HepG2 (cell line): ENCODE data around the gene QKI. TPM values are rescaled to one million over a fixed set of nuclear protein-coding genes. Genes with fewer than 3 reads are reported as not detected.
A peak's percentile ranks its signal among the peaks of the same experiment; 100 is the strongest.

Experiments
- CBX1 ChIP-seq: IDR thresholded peaks from one replicate; pipeline ENCODE4 v1.6.1; 2016; ENCODE audit warnings: antibody characterized with exemption, low read depth
- CEBPG ChIP-seq: IDR thresholded peaks from 2 replicates; pipeline ENCODE4 v1.6.1; 2016
- HIVEP1 ChIP-seq: sonication (generic); formaldehyde crosslinking; IDR thresholded peaks from 2 replicates; pipeline ENCODE4 v1.4.0; 2020; ENCODE audit warnings: mild to moderate bottlenecking, missing genetic modification reagents
- KDM5B ChIP-seq: sonication (generic); formaldehyde crosslinking; IDR thresholded peaks from 2 replicates; pipeline ENCODE4 v1.4.0; 2020; ENCODE audit warnings: missing genetic modification reagents, mild to moderate bottlenecking, borderline replicate concordance
- NFE2 ChIP-seq: sonication (generic); formaldehyde crosslinking; IDR thresholded peaks from 2 replicates; pipeline ENCODE4 v1.4.0; 2020; ENCODE audit warnings: missing genetic modification reagents
- REL ChIP-seq: sonication (generic); formaldehyde crosslinking; conservative IDR thresholded peaks from 2 replicates; pipeline ENCODE4 v1.8.0; 2022; ENCODE audit warnings: mild to moderate bottlenecking, missing genetic modification reagents, moderate library complexity
- RFX5 ChIP-seq: IDR thresholded peaks from 2 replicates; pipeline ENCODE4 v1.6.1; 2011; ENCODE audit warnings: low read depth, low read length, improper control_type of control experiment
- SNAPC2 ChIP-seq: sonication (generic); formaldehyde crosslinking; IDR thresholded peaks from 2 replicates; pipeline ENCODE4 v1.8.1; 2022; ENCODE audit warnings: mild to moderate bottlenecking, missing genetic modification reagents
- ZFP36 ChIP-seq: fragments of 150-350 bp; IDR thresholded peaks from 2 replicates; pipeline ENCODE4 v1.6.1; 2018; ENCODE audit warnings: borderline replicate concordance, low read length, low read depth; ENCODE audit not compliant: partially characterized antibody
- ZFP82 ChIP-seq: sonication (generic); formaldehyde crosslinking; IDR thresholded peaks from 2 replicates; pipeline ENCODE4 v1.5.1; 2020; ENCODE audit warnings: mild to moderate bottlenecking, missing genetic modification reagents, borderline replicate concordance
- ZNF451 ChIP-seq: sonication (generic); formaldehyde crosslinking; IDR thresholded peaks from 2 replicates; pipeline ENCODE4 v1.5.0; 2020; ENCODE audit warnings: mild to moderate bottlenecking, missing genetic modification reagents
- ZNF703 ChIP-seq: sonication (generic); formaldehyde crosslinking; IDR thresholded peaks from 2 replicates; pipeline ENCODE4 v1.5.1; 2020; ENCODE audit warnings: missing genetic modification reagents, mild to moderate bottlenecking, moderate library complexity, borderline replicate concordance
- polyA plus RNA-seq, 8 experiments: library from polyadenylated mRNA; depleted of rRNA in 3 of 8; stranded (reverse) in 7 of 8; unstranded in 1 of 8; fragments of >200 nt; fragmentation: Illumina TruSeq in 4 of 8; extraction: Trizol in 4 of 8; gene quantifications; 2 replicates each; pipeline versions ENCODE4 v1.2.1 to v1.2.3, GENCODE V29; 2011 to 2016; ENCODE audit warnings: low read depth in 4 of 8, missing spikeins in 1 of 8, mixed read lengths in 1 of 8; ENCODE audit not compliant: insufficient read depth in 1 of 8
- total RNA-seq, 5 experiments: library from RNA; depleted of rRNA; stranded (reverse); fragments of >200 nt; fragmentation: Illumina TruSeq; extraction: Trizol; gene quantifications; 2 replicates each; pipeline ENCODE4 v1.2.3, GENCODE V29; 2016; ENCODE audit warnings: low read depth in 1 of 5
- TF ChIP-seq, protein P1 (sequence below): sonication (generic); formaldehyde crosslinking; IDR thresholded peaks from 2 replicates; pipeline ENCODE4 v1.5.1; 2020; ENCODE audit warnings: mild to moderate bottlenecking, moderate library complexity, missing genetic modification reagents
- TF ChIP-seq, protein P2 (sequence below): sonication (generic); formaldehyde crosslinking; IDR thresholded peaks from 2 replicates; pipeline ENCODE4 v1.4.0; 2020; ENCODE audit warnings: missing genetic modification reagents
- TF ChIP-seq, protein P3 (sequence below): sonication (generic); formaldehyde crosslinking; IDR thresholded peaks from 2 replicates; pipeline ENCODE4 v1.9.0; 2021; ENCODE audit warnings: missing genetic modification reagents, borderline replicate concordance
- TF ChIP-seq, protein P4 (sequence below): sonication (generic); formaldehyde crosslinking; IDR thresholded peaks from 2 replicates; pipeline ENCODE4 v1.4.0; 2020; ENCODE audit warnings: missing genetic modification reagents
- TF ChIP-seq, protein P5 (sequence below): sonication (generic); formaldehyde crosslinking; IDR thresholded peaks from 2 replicates; pipeline ENCODE4 v1.5.1; 2020; ENCODE audit warnings: mild to moderate bottlenecking, missing genetic modification reagents, moderate library complexity
- TF ChIP-seq, protein P6 (sequence below): fragments of 450-650 bp; IDR thresholded peaks from 2 replicates; pipeline ENCODE4 v1.6.1; 2016

Gene QKI
- total and polyA plus RNA-seq, 2 of the 13 experiments (the other 11 are each of a cell fraction or from before 2014, with no cell fraction given) = 136 to 137 TPM

DNA sequence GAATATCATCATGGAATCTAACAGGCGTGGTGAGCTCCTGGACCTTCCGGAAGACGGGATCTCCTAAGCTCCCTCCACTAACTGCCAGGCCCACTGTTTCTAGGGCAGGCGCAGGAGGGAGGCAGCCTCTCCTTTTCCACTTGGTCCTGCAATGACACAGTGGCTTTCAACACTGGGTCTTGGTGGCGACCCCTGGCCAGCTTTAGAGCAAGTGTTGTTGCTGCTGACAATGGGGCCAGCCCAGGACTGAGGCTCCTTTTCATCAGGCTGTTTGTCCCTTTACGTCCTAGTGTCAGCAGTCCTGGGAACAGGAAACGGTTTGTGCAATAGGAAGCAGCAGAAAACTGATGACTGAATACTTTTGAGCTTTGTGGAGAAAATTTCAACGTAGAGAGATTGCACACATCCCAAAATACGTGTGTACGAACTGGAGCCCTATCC lies 9.7 kb upstream of the QKI start (continued):
- TF ChIP-seq, protein P1, sequence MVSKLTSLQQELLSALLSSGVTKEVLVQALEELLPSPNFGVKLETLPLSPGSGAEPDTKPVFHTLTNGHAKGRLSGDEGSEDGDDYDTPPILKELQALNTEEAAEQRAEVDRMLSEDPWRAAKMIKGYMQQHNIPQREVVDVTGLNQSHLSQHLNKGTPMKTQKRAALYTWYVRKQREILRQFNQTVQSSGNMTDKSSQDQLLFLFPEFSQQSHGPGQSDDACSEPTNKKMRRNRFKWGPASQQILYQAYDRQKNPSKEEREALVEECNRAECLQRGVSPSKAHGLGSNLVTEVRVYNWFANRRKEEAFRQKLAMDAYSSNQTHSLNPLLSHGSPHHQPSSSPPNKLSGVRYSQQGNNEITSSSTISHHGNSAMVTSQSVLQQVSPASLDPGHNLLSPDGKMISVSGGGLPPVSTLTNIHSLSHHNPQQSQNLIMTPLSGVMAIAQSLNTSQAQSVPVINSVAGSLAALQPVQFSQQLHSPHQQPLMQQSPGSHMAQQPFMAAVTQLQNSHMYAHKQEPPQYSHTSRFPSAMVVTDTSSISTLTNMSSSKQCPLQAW (CRISPR knock-in tag) = peak; percentile 59
- TF ChIP-seq SNAPC2 (CRISPR knock-in tag) (no peak), ZFP82 (CRISPR knock-in tag) (no peak), KDM5B (CRISPR knock-in tag) (0 out of 2 replicates have a peak, but pooled peaks have one; percentile 28), REL (CRISPR knock-in tag) (no peak), NFE2 (no peak), HIVEP1 (CRISPR knock-in tag) (no peak), CEBPG (CRISPR knock-in tag) (peak; percentile 75), CBX1 (no peak), ZNF703 (CRISPR knock-in tag) (no peak), ZNF451 (no peak; the same call in 1 of the 2 replicates), RFX5 (no peak), ZFP36 (no peak)
- TF ChIP-seq, protein P2, sequence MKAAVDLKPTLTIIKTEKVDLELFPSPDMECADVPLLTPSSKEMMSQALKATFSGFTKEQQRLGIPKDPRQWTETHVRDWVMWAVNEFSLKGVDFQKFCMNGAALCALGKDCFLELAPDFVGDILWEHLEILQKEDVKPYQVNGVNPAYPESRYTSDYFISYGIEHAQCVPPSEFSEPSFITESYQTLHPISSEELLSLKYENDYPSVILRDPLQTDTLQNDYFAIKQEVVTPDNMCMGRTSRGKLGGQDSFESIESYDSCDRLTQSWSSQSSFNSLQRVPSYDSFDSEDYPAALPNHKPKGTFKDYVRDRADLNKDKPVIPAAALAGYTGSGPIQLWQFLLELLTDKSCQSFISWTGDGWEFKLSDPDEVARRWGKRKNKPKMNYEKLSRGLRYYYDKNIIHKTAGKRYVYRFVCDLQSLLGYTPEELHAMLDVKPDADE = no peak
- TF ChIP-seq, protein P3, sequence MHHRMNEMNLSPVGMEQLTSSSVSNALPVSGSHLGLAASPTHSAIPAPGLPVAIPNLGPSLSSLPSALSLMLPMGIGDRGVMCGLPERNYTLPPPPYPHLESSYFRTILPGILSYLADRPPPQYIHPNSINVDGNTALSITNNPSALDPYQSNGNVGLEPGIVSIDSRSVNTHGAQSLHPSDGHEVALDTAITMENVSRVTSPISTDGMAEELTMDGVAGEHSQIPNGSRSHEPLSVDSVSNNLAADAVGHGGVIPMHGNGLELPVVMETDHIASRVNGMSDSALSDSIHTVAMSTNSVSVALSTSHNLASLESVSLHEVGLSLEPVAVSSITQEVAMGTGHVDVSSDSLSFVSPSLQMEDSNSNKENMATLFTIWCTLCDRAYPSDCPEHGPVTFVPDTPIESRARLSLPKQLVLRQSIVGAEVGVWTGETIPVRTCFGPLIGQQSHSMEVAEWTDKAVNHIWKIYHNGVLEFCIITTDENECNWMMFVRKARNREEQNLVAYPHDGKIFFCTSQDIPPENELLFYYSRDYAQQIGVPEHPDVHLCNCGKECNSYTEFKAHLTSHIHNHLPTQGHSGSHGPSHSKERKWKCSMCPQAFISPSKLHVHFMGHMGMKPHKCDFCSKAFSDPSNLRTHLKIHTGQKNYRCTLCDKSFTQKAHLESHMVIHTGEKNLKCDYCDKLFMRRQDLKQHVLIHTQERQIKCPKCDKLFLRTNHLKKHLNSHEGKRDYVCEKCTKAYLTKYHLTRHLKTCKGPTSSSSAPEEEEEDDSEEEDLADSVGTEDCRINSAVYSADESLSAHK (CRISPR knock-in tag) = no peak
- TF ChIP-seq, protein P4, sequence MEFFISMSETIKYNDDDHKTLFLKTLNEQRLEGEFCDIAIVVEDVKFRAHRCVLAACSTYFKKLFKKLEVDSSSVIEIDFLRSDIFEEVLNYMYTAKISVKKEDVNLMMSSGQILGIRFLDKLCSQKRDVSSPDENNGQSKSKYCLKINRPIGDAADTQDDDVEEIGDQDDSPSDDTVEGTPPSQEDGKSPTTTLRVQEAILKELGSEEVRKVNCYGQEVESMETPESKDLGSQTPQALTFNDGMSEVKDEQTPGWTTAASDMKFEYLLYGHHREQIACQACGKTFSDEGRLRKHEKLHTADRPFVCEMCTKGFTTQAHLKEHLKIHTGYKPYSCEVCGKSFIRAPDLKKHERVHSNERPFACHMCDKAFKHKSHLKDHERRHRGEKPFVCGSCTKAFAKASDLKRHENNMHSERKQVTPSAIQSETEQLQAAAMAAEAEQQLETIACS = peak; percentile 9; the same call in 1 of the 2 replicates
- TF ChIP-seq, protein P5, sequence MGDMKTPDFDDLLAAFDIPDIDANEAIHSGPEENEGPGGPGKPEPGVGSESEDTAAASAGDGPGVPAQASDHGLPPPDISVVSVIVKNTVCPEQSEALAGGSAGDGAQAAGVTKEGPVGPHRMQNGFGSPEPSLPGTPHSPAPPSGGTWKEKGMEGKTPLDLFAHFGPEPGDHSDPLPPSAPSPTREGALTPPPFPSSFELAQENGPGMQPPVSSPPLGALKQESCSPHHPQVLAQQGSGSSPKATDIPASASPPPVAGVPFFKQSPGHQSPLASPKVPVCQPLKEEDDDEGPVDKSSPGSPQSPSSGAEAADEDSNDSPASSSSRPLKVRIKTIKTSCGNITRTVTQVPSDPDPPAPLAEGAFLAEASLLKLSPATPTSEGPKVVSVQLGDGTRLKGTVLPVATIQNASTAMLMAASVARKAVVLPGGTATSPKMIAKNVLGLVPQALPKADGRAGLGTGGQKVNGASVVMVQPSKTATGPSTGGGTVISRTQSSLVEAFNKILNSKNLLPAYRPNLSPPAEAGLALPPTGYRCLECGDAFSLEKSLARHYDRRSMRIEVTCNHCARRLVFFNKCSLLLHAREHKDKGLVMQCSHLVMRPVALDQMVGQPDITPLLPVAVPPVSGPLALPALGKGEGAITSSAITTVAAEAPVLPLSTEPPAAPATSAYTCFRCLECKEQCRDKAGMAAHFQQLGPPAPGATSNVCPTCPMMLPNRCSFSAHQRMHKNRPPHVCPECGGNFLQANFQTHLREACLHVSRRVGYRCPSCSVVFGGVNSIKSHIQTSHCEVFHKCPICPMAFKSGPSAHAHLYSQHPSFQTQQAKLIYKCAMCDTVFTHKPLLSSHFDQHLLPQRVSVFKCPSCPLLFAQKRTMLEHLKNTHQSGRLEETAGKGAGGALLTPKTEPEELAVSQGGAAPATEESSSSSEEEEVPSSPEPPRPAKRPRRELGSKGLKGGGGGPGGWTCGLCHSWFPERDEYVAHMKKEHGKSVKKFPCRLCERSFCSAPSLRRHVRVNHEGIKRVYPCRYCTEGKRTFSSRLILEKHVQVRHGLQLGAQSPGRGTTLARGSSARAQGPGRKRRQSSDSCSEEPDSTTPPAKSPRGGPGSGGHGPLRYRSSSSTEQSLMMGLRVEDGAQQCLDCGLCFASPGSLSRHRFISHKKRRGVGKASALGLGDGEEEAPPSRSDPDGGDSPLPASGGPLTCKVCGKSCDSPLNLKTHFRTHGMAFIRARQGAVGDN = peak; percentile 44; the same call in 1 of the 2 replicates
- TF ChIP-seq, protein P6, sequence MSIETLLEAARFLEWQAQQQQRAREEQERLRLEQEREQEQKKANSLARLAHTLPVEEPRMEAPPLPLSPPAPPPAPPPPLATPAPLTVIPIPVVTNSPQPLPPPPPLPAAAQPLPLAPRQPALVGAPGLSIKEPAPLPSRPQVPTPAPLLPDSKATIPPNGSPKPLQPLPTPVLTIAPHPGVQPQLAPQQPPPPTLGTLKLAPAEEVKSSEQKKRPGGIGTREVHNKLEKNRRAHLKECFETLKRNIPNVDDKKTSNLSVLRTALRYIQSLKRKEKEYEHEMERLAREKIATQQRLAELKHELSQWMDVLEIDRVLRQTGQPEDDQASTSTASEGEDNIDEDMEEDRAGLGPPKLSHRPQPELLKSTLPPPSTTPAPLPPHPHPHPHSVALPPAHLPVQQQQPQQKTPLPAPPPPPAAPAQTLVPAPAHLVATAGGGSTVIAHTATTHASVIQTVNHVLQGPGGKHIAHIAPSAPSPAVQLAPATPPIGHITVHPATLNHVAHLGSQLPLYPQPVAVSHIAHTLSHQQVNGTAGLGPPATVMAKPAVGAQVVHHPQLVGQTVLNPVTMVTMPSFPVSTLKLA = no peak
